ENCODE results near the gene CHCHD5. TPM values are rescaled to one million over a fixed set of nuclear protein-coding genes. Genes with fewer than 3 reads are reported as not detected.
A peak's percentile ranks its signal among the peaks of the same experiment; 100 is the strongest.

CHCHD5 gene
- total and polyA plus RNA-seq, 10 of the 15 experiments (the other 5 are each of a cell fraction or from before 2014, with no cell fraction given), result 16.4 to 118 (median 45.2) TPM

DNA sequence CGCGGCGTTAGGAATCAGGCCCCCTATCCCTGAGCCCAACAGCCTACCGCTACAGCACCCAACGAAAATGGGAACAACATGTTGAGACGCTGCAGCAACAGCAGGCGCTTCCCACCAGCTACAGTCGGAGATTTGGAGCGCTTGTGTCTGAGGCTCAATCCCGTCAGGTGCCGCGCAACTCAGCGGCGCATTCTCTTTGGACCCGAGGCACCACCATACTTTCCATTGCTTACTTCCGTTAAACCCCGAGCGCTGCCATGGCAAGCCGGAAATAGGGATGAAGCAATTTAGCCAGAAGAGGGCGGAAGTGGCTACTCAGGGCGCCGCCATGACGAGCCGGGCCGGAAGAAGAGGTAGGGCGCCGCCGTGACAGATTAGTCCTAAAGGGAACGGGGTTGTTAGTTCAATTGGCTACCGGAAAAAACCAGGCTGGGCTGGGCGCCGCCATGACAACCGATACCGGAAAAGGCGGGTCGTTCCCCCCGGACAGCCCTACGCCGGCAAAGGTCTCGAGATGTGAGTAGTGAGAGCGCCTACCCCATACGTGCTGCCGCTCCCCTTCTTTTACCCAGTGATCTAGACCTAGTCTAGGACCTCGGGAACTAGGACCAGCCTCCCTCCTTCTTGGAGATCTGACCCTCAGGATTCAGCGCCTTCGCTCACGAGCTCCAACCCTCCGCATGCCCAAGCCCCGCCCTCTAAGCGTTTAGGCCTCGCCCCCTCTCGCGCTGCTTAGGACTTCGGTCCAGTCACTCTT is at the start of gene CHCHD5 (continued):
- TF ChIP-seq, protein P1, sequence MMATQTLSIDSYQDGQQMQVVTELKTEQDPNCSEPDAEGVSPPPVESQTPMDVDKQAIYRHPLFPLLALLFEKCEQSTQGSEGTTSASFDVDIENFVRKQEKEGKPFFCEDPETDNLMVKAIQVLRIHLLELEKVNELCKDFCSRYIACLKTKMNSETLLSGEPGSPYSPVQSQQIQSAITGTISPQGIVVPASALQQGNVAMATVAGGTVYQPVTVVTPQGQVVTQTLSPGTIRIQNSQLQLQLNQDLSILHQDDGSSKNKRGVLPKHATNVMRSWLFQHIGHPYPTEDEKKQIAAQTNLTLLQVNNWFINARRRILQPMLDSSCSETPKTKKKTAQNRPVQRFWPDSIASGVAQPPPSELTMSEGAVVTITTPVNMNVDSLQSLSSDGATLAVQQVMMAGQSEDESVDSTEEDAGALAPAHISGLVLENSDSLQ (IDR thresholded peaks at IDR 0.05), result peak; percentile 57
- 0 out of 2 replicates have a peak, but pooled peaks have one; percentile 11 for TF ChIP-seq NFIC (IDR thresholded peaks at IDR 0.05; ENCODE audit: low read depth, low read length)
- no peak; the same call in 1 of the 2 replicates for TF ChIP-seq FOXM1 (IDR thresholded peaks at IDR 0.05; ENCODE audit: low read depth, low read length)
- TF ChIP-seq HDGF (IDR thresholded peaks at IDR 0.05), result peak; percentile 63
- TF ChIP-seq, protein P2, sequence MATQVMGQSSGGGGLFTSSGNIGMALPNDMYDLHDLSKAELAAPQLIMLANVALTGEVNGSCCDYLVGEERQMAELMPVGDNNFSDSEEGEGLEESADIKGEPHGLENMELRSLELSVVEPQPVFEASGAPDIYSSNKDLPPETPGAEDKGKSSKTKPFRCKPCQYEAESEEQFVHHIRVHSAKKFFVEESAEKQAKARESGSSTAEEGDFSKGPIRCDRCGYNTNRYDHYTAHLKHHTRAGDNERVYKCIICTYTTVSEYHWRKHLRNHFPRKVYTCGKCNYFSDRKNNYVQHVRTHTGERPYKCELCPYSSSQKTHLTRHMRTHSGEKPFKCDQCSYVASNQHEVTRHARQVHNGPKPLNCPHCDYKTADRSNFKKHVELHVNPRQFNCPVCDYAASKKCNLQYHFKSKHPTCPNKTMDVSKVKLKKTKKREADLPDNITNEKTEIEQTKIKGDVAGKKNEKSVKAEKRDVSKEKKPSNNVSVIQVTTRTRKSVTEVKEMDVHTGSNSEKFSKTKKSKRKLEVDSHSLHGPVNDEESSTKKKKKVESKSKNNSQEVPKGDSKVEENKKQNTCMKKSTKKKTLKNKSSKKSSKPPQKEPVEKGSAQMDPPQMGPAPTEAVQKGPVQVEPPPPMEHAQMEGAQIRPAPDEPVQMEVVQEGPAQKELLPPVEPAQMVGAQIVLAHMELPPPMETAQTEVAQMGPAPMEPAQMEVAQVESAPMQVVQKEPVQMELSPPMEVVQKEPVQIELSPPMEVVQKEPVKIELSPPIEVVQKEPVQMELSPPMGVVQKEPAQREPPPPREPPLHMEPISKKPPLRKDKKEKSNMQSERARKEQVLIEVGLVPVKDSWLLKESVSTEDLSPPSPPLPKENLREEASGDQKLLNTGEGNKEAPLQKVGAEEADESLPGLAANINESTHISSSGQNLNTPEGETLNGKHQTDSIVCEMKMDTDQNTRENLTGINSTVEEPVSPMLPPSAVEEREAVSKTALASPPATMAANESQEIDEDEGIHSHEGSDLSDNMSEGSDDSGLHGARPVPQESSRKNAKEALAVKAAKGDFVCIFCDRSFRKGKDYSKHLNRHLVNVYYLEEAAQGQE (IDR thresholded peaks at IDR 0.05; ENCODE audit: low read depth, low read length), result no peak
- TF ChIP-seq, protein P3, sequence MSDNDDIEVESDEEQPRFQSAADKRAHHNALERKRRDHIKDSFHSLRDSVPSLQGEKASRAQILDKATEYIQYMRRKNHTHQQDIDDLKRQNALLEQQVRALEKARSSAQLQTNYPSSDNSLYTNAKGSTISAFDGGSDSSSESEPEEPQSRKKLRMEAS (IDR thresholded peaks at IDR 0.05; ENCODE audit: low read depth, low read length), result no peak; the same call in none of the 2 replicates
- TF ChIP-seq, protein P4, sequence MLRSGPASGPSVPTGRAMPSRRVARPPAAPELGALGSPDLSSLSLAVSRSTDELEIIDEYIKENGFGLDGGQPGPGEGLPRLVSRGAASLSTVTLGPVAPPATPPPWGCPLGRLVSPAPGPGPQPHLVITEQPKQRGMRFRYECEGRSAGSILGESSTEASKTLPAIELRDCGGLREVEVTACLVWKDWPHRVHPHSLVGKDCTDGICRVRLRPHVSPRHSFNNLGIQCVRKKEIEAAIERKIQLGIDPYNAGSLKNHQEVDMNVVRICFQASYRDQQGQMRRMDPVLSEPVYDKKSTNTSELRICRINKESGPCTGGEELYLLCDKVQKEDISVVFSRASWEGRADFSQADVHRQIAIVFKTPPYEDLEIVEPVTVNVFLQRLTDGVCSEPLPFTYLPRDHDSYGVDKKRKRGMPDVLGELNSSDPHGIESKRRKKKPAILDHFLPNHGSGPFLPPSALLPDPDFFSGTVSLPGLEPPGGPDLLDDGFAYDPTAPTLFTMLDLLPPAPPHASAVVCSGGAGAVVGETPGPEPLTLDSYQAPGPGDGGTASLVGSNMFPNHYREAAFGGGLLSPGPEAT (IDR thresholded peaks at IDR 0.05; ENCODE audit: low read depth), result peak; percentile 80
- TF ChIP-seq, protein P5, sequence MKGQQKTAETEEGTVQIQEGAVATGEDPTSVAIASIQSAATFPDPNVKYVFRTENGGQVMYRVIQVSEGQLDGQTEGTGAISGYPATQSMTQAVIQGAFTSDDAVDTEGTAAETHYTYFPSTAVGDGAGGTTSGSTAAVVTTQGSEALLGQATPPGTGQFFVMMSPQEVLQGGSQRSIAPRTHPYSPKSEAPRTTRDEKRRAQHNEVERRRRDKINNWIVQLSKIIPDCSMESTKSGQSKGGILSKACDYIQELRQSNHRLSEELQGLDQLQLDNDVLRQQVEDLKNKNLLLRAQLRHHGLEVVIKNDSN (IDR thresholded peaks at IDR 0.05; ENCODE audit: borderline replicate concordance, extremely low read length, insufficient read depth, low read depth, low read length), result no peak
- TF ChIP-seq BCL11A (IDR thresholded peaks at IDR 0.05; ENCODE audit: low read depth, low read length), result no peak
